Measurements from ENCODE around the gene RNGTT.

RNGTT gene

GRCh38 chr6:88563277-88563625 is 400.2 kb downstream of the RNGTT start:
- peaks cover 0 to 2% (median 0%) of the 10 kb centered on the region in 5 donors for H3K9me3 ChIP-seq (ENCODE audit: control insufficient read depth in 5 of 5, low read length in 5 of 5)
- no peaks in the 10 kb centered on the region for H3K27me3 ChIP-seq (ENCODE audit: control insufficient read depth in 5 of 5, insufficient read depth in 4 of 5, low read length in 5 of 5)
- peaks cover 0 to 6% (median 0%) of the 10 kb centered on the region in 5 donors for H3K4me1 ChIP-seq (ENCODE audit: control insufficient read depth in 5 of 5, insufficient read depth in 5 of 5, low read length in 5 of 5)
- H3K36me3 ChIP-seq (ENCODE audit: control insufficient read depth in 5 of 5, insufficient read depth in 5 of 5, low read length in 5 of 5), result no peaks in the 10 kb centered on the region
- no peak overlapping the region for H3K4me3 ChIP-seq (ENCODE audit: low read depth in 1 of 5, low read length in 5 of 5)
- no peak overlapping the region for H3K27ac ChIP-seq (ENCODE audit: low read depth, low read length)
- no peak overlapping the region for H3K9ac ChIP-seq (ENCODE audit: low read length in 5 of 5)

DNA sequence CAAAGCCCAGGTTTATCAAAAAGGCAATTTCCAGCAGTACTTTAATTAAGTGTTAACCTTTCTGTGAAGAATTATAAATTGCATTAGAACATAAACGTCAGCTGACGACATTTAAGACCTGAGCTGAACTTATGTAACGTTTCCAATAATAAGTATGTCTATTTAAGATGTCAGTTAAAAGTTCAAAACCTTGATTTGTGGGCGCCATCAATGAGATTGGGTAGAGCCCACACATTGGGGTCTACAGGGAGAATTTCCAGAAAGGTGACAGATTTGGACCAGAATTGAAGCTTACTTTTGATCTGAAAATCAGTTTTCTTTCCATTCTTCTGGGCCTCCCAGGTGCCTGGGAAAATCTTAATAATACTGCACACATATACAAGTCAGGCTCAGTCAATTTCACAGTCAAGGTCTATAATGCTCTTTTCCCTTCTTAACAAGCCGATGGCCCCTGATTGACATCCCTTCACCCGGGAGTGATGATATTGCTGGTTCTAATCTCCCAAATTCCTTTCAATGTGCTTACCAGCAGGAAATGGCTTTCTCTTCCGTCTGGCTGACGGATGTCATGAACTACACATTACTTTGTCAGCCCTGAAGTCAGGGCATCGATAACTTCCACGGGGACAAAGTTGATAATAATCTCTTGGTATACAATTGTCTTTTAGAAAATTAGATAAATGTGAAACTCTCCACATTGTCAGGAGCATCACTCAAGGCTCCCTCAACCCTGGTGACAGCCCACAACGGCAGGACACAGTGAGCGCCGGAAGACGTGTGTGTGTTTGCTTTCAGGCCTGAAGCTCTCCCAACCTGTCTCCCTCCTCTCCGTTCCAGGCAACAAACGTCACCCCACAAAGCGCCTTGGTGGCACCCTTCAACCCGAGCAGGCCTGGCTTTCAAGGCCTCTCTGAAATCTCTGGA is 400.8 kb downstream of the RNGTT start:
- Histone ChIP-seq H3K27ac (ENCODE audit: low read depth, low read length) (no peak overlapping the region), H3K9me3 (ENCODE audit: control insufficient read depth in 5 of 5, low read length in 5 of 5) (peaks cover 0 to 2% (median 0%) of the 10 kb centered on the region in 5 donors), H3K27me3 (ENCODE audit: control insufficient read depth in 5 of 5, insufficient read depth in 4 of 5, low read length in 5 of 5) (no peaks in the 10 kb centered on the region), H3K4me3 (ENCODE audit: low read depth in 1 of 5, low read length in 5 of 5) (no peak overlapping the region), H3K4me1 (ENCODE audit: control insufficient read depth in 5 of 5, insufficient read depth in 5 of 5, low read length in 5 of 5) (peaks cover 0 to 6% (median 0%) of the 10 kb centered on the region in 5 donors), H3K36me3 (ENCODE audit: control insufficient read depth in 5 of 5, insufficient read depth in 5 of 5, low read length in 5 of 5) (no peaks in the 10 kb centered on the region), H3K9ac (ENCODE audit: low read length in 5 of 5) (no peak overlapping the region)

GRCh38 chr6:88561954-88562315 is 401.5 kb downstream of the RNGTT start:
- Histone ChIP-seq H3K9ac (ENCODE audit: low read length in 5 of 5) (no peak overlapping the region), H3K4me1 (ENCODE audit: control insufficient read depth in 5 of 5, insufficient read depth in 5 of 5, low read length in 5 of 5) (peaks cover 0 to 6% (median 0%) of the 10 kb centered on the region in 5 donors), H3K36me3 (ENCODE audit: control insufficient read depth in 5 of 5, insufficient read depth in 5 of 5, low read length in 5 of 5) (no peaks in the 10 kb centered on the region), H3K4me3 (ENCODE audit: low read depth in 1 of 5, low read length in 5 of 5) (peak overlapping the region in 1 of 5 donors; percentile 17), H3K27me3 (ENCODE audit: control insufficient read depth in 5 of 5, insufficient read depth in 4 of 5, low read length in 5 of 5) (no peaks in the 10 kb centered on the region), H3K9me3 (ENCODE audit: control insufficient read depth in 5 of 5, low read length in 5 of 5) (peaks cover 0 to 2% (median 0%) of the 10 kb centered on the region in 5 donors), H3K27ac (ENCODE audit: low read depth, low read length) (no peak overlapping the region)

GRCh38 chr6:88561034-88561953 is 402.1 kb downstream of the RNGTT start:
- Histone ChIP-seq H3K36me3 (ENCODE audit: control insufficient read depth in 5 of 5, insufficient read depth in 5 of 5, low read length in 5 of 5) (no peaks in the 10 kb centered on the region), H3K4me3 (ENCODE audit: low read depth in 1 of 5, low read length in 5 of 5) (no peak overlapping the region), H3K9ac (ENCODE audit: low read length in 5 of 5) (no peak overlapping the region), H3K9me3 (ENCODE audit: control insufficient read depth in 5 of 5, low read length in 5 of 5) (peaks cover 0 to 2% (median 0%) of the 10 kb centered on the region in 5 donors), H3K27me3 (ENCODE audit: control insufficient read depth in 5 of 5, insufficient read depth in 4 of 5, low read length in 5 of 5) (no peaks in the 10 kb centered on the region), H3K27ac (ENCODE audit: low read depth, low read length) (no peak overlapping the region), H3K4me1 (ENCODE audit: control insufficient read depth in 5 of 5, insufficient read depth in 5 of 5, low read length in 5 of 5) (peaks cover 0 to 6% (median 0%) of the 10 kb centered on the region in 5 donors)
